ENCODE results near the gene ZNF791. TPM values are rescaled to one million over a fixed set of nuclear protein-coding genes. Genes with fewer than 3 reads are reported as not detected.
"Not testable (repeated sequence)": the region's sequence is repeated elsewhere in the genome, so short reads cannot be mapped to it uniquely, and the experiment has no call there.

Gene ZNF791
- total RNA-seq, 1 experiment from 2014 or later, result 8.1 TPM

- no peak for DNase-seq (ENCODE audit: low spot score)
Observed at GRCh38 chr19:12667731-12668302, 57.1 kb downstream of the ZNF791 start.

GRCh38 chr19:12668346-12668745 is 57.6 kb downstream of the ZNF791 start:
- DNase-seq (ENCODE audit: low spot score), result no peak

- no peak for DNase-seq (ENCODE audit: low spot score)
Observed at GRCh38 chr19:12668932-12669269, 58.2 kb downstream of the ZNF791 start.

GRCh38 chr19:12669270-12670158 is 58.8 kb downstream of the ZNF791 start:
- peak; percentile 75 for DNase-seq (ENCODE audit: low spot score)

- no peak for DNase-seq (ENCODE audit: low spot score)
Observed at GRCh38 chr19:12670159-12670928, 59.6 kb downstream of the ZNF791 start.

- DNase-seq (ENCODE audit: low spot score), result no peak
Observed at GRCh38 chr19:12672744-12673143, 62.0 kb downstream of the ZNF791 start.

GRCh38 chr19:12675399-12675798 is 64.7 kb downstream of the ZNF791 start:
- DNase-seq (ENCODE audit: low spot score), result no peak

GRCh38 chr19:12675940-12676339 is 65.2 kb downstream of the ZNF791 start:
- no peak for DNase-seq (ENCODE audit: low spot score)

GRCh38 chr19:12676384-12676792 is 65.7 kb downstream of the ZNF791 start:
- peak; percentile 72 for DNase-seq (ENCODE audit: low spot score)

GRCh38 chr19:12676928-12677327 is 66.2 kb downstream of the ZNF791 start:
- DNase-seq (ENCODE audit: low spot score), result no peak

GRCh38 chr19:12678039-12678438 is 67.3 kb downstream of the ZNF791 start:
- not testable (repeated sequence) for DNase-seq (ENCODE audit: low spot score)

GRCh38 chr19:12680034-12680433 is 69.3 kb downstream of the ZNF791 start:
- DNase-seq (ENCODE audit: low spot score), result no peak

GRCh38 chr19:12681074-12681987 is 70.6 kb downstream of the ZNF791 start, which contains the start of gene DHPS:
DHPS (minus strand) TSS chr19:12681880; CDS start chr19:12681766, 114 bp downstream.
- peak; percentile 97 for DNase-seq (ENCODE audit: low spot score)

Other genes with a start within 250 kb of the ZNF791 start
- gene ZNF442, start 245.2 kb upstream of the ZNF791 start, total RNA-seq (2014; rRNA removed; shearing (Covaris generic)), result 0.72 and 5.2 TPM in 2 replicates
- 1.6 and 1.8 TPM in 2 replicates for gene ZNF799, start 209.6 kb upstream of the ZNF791 start, total RNA-seq (2014; rRNA removed; shearing (Covaris generic))
- 2.1 and 3.1 TPM in 2 replicates for gene ZNF443, start 169.9 kb upstream of the ZNF791 start, total RNA-seq (2014; rRNA removed; shearing (Covaris generic))
- gene ZNF709, start 126.1 kb upstream of the ZNF791 start, total RNA-seq (2014; rRNA removed; shearing (Covaris generic)), result 0.81 TPM in 1 of 2 replicates, not detected in the other
- 4.1 and 5.3 TPM in 2 replicates for gene ZNF564, start 59.4 kb upstream of the ZNF791 start, total RNA-seq (2014; rRNA removed; shearing (Covaris generic))
- 2.6 and 5.7 TPM in 2 replicates for gene ZNF490, start 107 bp upstream of the ZNF791 start, total RNA-seq (2014; rRNA removed; shearing (Covaris generic))
- 34.2 and 53.4 TPM in 2 replicates for gene MAN2B1, start 55.8 kb downstream of the ZNF791 start, total RNA-seq (2014; rRNA removed; shearing (Covaris generic))
- 12.8 and 13.7 TPM in 2 replicates for gene WDR83, start 55.9 kb downstream of the ZNF791 start, total RNA-seq (2014; rRNA removed; shearing (Covaris generic))
- gene DHPS, start 71.0 kb downstream of the ZNF791 start, total RNA-seq (2014; rRNA removed; shearing (Covaris generic)), result 65.1 and 100 TPM in 2 replicates
- gene GNG14, start 77.1 kb downstream of the ZNF791 start, total RNA-seq (2014; rRNA removed; shearing (Covaris generic)), result not detected in 2 replicates
- 6.4 and 12.7 TPM in 2 replicates for gene FBXW9, start 85.7 kb downstream of the ZNF791 start, total RNA-seq (2014; rRNA removed; shearing (Covaris generic))
- 30.1 and 33.0 TPM in 2 replicates for gene TNPO2, start 113.0 kb downstream of the ZNF791 start, total RNA-seq (2014; rRNA removed; shearing (Covaris generic))
- gene TRIR, start 123.8 kb downstream of the ZNF791 start, total RNA-seq (2014; rRNA removed; shearing (Covaris generic)), result 238 and 271 TPM in 2 replicates
- gene GET3, start 126.6 kb downstream of the ZNF791 start, total RNA-seq (2014; rRNA removed; shearing (Covaris generic)), result 85.4 and 94.4 TPM in 2 replicates
- 0.06 TPM in 1 of 2 replicates, not detected in the other for gene BEST2, start 140.9 kb downstream of the ZNF791 start, total RNA-seq (2014; rRNA removed; shearing (Covaris generic))
- gene HOOK2, start 164.6 kb downstream of the ZNF791 start, total RNA-seq (2014; rRNA removed; shearing (Covaris generic)), result 8.6 and 13.0 TPM in 2 replicates
- gene JUNB, start 180.6 kb downstream of the ZNF791 start, total RNA-seq (2014; rRNA removed; shearing (Covaris generic)), result 55.7 and 71.3 TPM in 2 replicates
- 6.1 and 6.7 TPM in 2 replicates for gene PRDX2, start 190.9 kb downstream of the ZNF791 start, total RNA-seq (2014; rRNA removed; shearing (Covaris generic))
- not detected in 2 replicates for gene THSD8, start 191.1 kb downstream of the ZNF791 start, total RNA-seq (2014; rRNA removed; shearing (Covaris generic))
- 74.2 and 92.1 TPM in 2 replicates for gene RNASEH2A, start 195.7 kb downstream of the ZNF791 start, total RNA-seq (2014; rRNA removed; shearing (Covaris generic))
- gene RTBDN, start 223.7 kb downstream of the ZNF791 start, total RNA-seq (2014; rRNA removed; shearing (Covaris generic)), result not detected in 2 replicates
- gene MAST1, start 227.6 kb downstream of the ZNF791 start, total RNA-seq (2014; rRNA removed; shearing (Covaris generic)), result 5.7 TPM in 1 of 2 replicates, not detected in the other

Measured in H4 (cell line).